ENCODE measurements around the gene RAB3GAP1. TPM values are rescaled to one million over a fixed set of nuclear protein-coding genes. Genes with fewer than 3 reads are reported as not detected.

The RAB3GAP1 gene
- 28.4 to 41.6 TPM (median 31.5 TPM) in 3 replicates for polyA plus RNA-seq
- 49.3 TPM for polyA plus RNA-seq (2011; ENCODE audit: low read depth)
- polyA plus RNA-seq (2011; cell fraction: cytosol; rRNA removed): 29.3 and 43.9 TPM in 2 replicates
- polyA plus RNA-seq (2011; cell fraction: nucleus; rRNA removed): 56.6 and 69.8 TPM in 2 replicates
- polyA plus RNA-seq (2012; ENCODE audit: low replicate concordance): 48.5 and 49.6 TPM in 2 replicates
- polyA minus RNA-seq: 13.8 to 70.7 TPM (median 41.7 TPM) in 3 replicates
- 33.8 TPM for polyA minus RNA-seq (2011; cell fraction: cytosol; rRNA and poly(A)+ RNA removed)
- polyA minus RNA-seq (2011; cell fraction: nucleus; rRNA and poly(A)+ RNA removed): 40.1 and 81.7 TPM in 2 replicates

- Histone ChIP-seq H3K9ac (ENCODE audit: control insufficient read depth, extremely low read depth, insufficient read depth, low read length) (peak within 1 kb of the TSS; percentile 100), H3K9me1 (ENCODE audit: control insufficient read depth, extremely low read depth, insufficient read depth, low read length) (no peaks in the 10 kb centered on the region), H3K36me3 (ENCODE audit: control insufficient read depth in 2 of 2, extremely low read depth in 1 of 2, insufficient read depth in 2 of 2, low read length in 2 of 2) (no peaks in the 10 kb centered on the region), H3K4me1 (ENCODE audit: control insufficient read depth, extremely low read depth, insufficient read depth, low read length) (peaks cover 26% of the 10 kb centered on the region), H3K79me2 (ENCODE audit: control insufficient read depth, insufficient read depth, low read length) (peaks cover 45% of the 10 kb centered on the region), H3K4me3 (ENCODE audit: control insufficient read depth in 2 of 3, extremely low read depth in 1 of 3, insufficient read depth in 2 of 3, low read depth in 1 of 3, low read length in 3 of 3) (peak within 1 kb of the TSS; percentile 76 to 100 (median 99)), H3K27me3 (ENCODE audit: control insufficient read depth, extremely low read depth, insufficient read depth, low read length) (no peaks in the 10 kb centered on the region), H3K9me3 (ENCODE audit: control insufficient read depth, low read depth, low read length) (no peaks in the 10 kb centered on the region), H2AFZ (ENCODE audit: control insufficient read depth, low read length) (peak within 1 kb of the TSS; percentile 100), H3K4me2 (ENCODE audit: control insufficient read depth, extremely low read depth, insufficient read depth, low read depth, low read length) (peak within 1 kb of the TSS; percentile 90), H4K20me1 (ENCODE audit: control insufficient read depth, extremely low read depth, insufficient read depth, low read length) (no peaks in the 10 kb centered on the region), H3K27ac (ENCODE audit: control insufficient read depth, insufficient read depth, low read length) (peak within 1 kb of the TSS; percentile 100)
- TF ChIP-seq EZH2 (IDR thresholded peaks at IDR 0.05; ENCODE audit: low read length): no peak
- TF ChIP-seq CTCF (optimal IDR thresholded peaks at IDR 0.05 in 1 of 3, IDR thresholded peaks at IDR 0.05 in 1 of 3, conservative IDR thresholded peaks at IDR 0.05 in 1 of 3; ENCODE audit: extremely low read depth in 1 of 3, insufficient read depth in 2 of 3, low read length in 3 of 3): no peak
- no peak for DNase-seq (ENCODE audit: low read depth, low spot score)
- dilution Hi-C loops (cut with MboI; ENCODE audit: extremely low pct_ligation_motif_present, low sequenced_read_pairs): no loop called here
- no peak for FAIRE-seq
These were observed at the start of gene RAB3GAP1 for GRCh38 chr2:135052042-135052876. Gene RAB3GAP1 (plus strand): TSS chr2:135052292. CDS start chr2:135052308, 16 bp downstream.

- dilution Hi-C loops (cut with MboI; ENCODE audit: extremely low pct_ligation_motif_present, low sequenced_read_pairs): no loop called here
These were observed 49.3 kb upstream of the RAB3GAP1 start for GRCh38 chr2:135002836-135003235.

More at GRCh38 chr2:135002836-135003235, 49.3 kb upstream of the RAB3GAP1 start:
- DNase-seq (ENCODE audit: low read depth, low spot score) (no peak), FAIRE-seq (no peak)
- Histone ChIP-seq H3K4me3 (ENCODE audit: control insufficient read depth in 2 of 3, extremely low read depth in 1 of 3, insufficient read depth in 2 of 3, low read depth in 1 of 3, low read length in 3 of 3) (no peak overlapping the region), H4K20me1 (ENCODE audit: control insufficient read depth, extremely low read depth, insufficient read depth, low read length) (no peaks in the 10 kb centered on the region), H3K36me3 (ENCODE audit: control insufficient read depth in 2 of 2, extremely low read depth in 1 of 2, insufficient read depth in 2 of 2, low read length in 2 of 2) (no peaks in the 10 kb centered on the region), H2AFZ (ENCODE audit: control insufficient read depth, low read length) (no peak overlapping the region), H3K27ac (ENCODE audit: control insufficient read depth, insufficient read depth, low read length) (no peak overlapping the region), H3K9ac (ENCODE audit: control insufficient read depth, extremely low read depth, insufficient read depth, low read length) (no peak overlapping the region), H3K9me1 (ENCODE audit: control insufficient read depth, extremely low read depth, insufficient read depth, low read length) (no peaks in the 10 kb centered on the region), H3K9me3 (ENCODE audit: control insufficient read depth, low read depth, low read length) (no peaks in the 10 kb centered on the region), H3K27me3 (ENCODE audit: control insufficient read depth, extremely low read depth, insufficient read depth, low read length) (peaks cover 4% of the 10 kb centered on the region), H3K79me2 (ENCODE audit: control insufficient read depth, insufficient read depth, low read length) (no peaks in the 10 kb centered on the region), H3K4me1 (ENCODE audit: control insufficient read depth, extremely low read depth, insufficient read depth, low read length) (no peaks in the 10 kb centered on the region), H3K4me2 (ENCODE audit: control insufficient read depth, extremely low read depth, insufficient read depth, low read depth, low read length) (no peak overlapping the region)
- TF ChIP-seq CTCF (optimal IDR thresholded peaks at IDR 0.05 in 1 of 3, IDR thresholded peaks at IDR 0.05 in 1 of 3, conservative IDR thresholded peaks at IDR 0.05 in 1 of 3; ENCODE audit: extremely low read depth in 1 of 3, insufficient read depth in 2 of 3, low read length in 3 of 3) (no peak), EZH2 (IDR thresholded peaks at IDR 0.05; ENCODE audit: low read length) (no peak)

Data from keratinocyte (primary cell).